Endothelial cell of umbilical vein (primary cell): ENCODE results near the gene PLCG2. TPM values are rescaled to one million over a fixed set of nuclear protein-coding genes. Genes with fewer than 3 reads are reported as not detected.

ENCODE experiments used
- BruUV-seq: library from RNA; stranded (reverse); fragments of 400-500 nt; replicated peaks from 2 replicates; lab custom pipeline; 2021; lab: Mats Ljungman, UMichigan
- CTCF ChIA-PET: fragments of 300-600, 350-600 bp; sonication (Branson Sonifier 250); formaldehyde crosslinking; loops from one replicate; lab custom pipeline; 2021; ENCODE audit warnings: antibody characterized with exemption, inconsistent platforms; lab: Charles Lee
- POLR2A ChIA-PET: fragments of 300-600, 350-600 bp; sonication (Branson Sonifier 250); formaldehyde crosslinking; loops from one replicate; lab custom pipeline; 2021; ENCODE audit warnings: antibody characterized with exemption, inconsistent platforms; lab: Charles Lee
- DNase-seq: peaks from one replicate; pipeline ENCODE4 v3.0.0-alpha.2; 2011; ENCODE audit warnings: low read depth, low spot score
- FAIRE-seq: peaks from 2 replicates; lab custom pipeline; 2011; peaks lifted over from hg19 to GRCh38; lab: Jason Lieb, UNC
- H2AFZ ChIP-seq: 2 replicates; pipeline ENCODE4 v1.6.0; 2012; ENCODE audit warnings: low read depth, low read length, control low read depth, inconsistent platforms
- H3K27ac ChIP-seq: 2 replicates; pipeline ENCODE4 v1.5.1; 2011; ENCODE audit warnings: low read depth, mild to moderate bottlenecking, control low read depth, low read length, moderate library complexity; ENCODE audit not compliant: insufficient read depth
- H3K27me3 ChIP-seq, 2 experiments: 2 replicates each; pipeline versions ENCODE4 v1.6.0 to v1.6.1; 2011; ENCODE audit warnings: low read length in 2 of 2, mixed read lengths in 1 of 2; ENCODE audit not compliant: control insufficient read depth in 2 of 2, insufficient read depth in 2 of 2
- H3K36me3 ChIP-seq, 2 experiments: 2 replicates in 1 of 2; 3 replicates in 1 of 2; pipeline ENCODE4 v1.5.1; 2011; ENCODE audit warnings: low read length in 2 of 2, mild to moderate bottlenecking in 1 of 2, moderate library complexity in 1 of 2; ENCODE audit not compliant: control insufficient read depth in 2 of 2, insufficient read depth in 2 of 2; ENCODE audit errors: extremely low read depth in 1 of 2
- H3K4me1 ChIP-seq: 3 replicates; pipeline ENCODE4 v1.5.1; 2011; ENCODE audit warnings: mild to moderate bottlenecking, low read length; ENCODE audit not compliant: control insufficient read depth, insufficient read depth; ENCODE audit errors: extremely low read depth
- H3K4me2 ChIP-seq: 2 replicates; pipeline ENCODE4 v1.6.1; 2011; ENCODE audit warnings: low read length, control low read depth, mixed read lengths; ENCODE audit not compliant: insufficient read depth
- H3K4me3 ChIP-seq, 3 experiments: fragments of 200-600 bp in 1 of 3; sonication (generic), shearing (Covaris generic) in 1 of 3; replicated peaks in 1 of 3; 2 replicates each; pipeline ENCODE4 v1.5.1; 2011 to 2016; ENCODE audit warnings: control low read depth in 3 of 3, low read length in 3 of 3, mild to moderate bottlenecking in 2 of 3, inconsistent platforms in 1 of 3, low read depth in 1 of 3, moderate library complexity in 1 of 3; ENCODE audit not compliant: insufficient read depth in 1 of 3
- H3K79me2 ChIP-seq: 2 replicates; pipeline ENCODE4 v1.6.0; 2012; ENCODE audit warnings: low read length, inconsistent platforms; ENCODE audit not compliant: control insufficient read depth, insufficient read depth
- H3K9ac ChIP-seq: replicated peaks from 2 replicates; pipeline ENCODE3; 2011; ENCODE audit warnings: low read length, control low read depth; ENCODE audit not compliant: insufficient read depth; ENCODE audit errors: extremely low read depth
- H3K9me1 ChIP-seq: replicated peaks from 3 replicates; pipeline ENCODE4 v1.6.0; 2011; ENCODE audit warnings: mild to moderate bottlenecking, low read length; ENCODE audit not compliant: control insufficient read depth, insufficient read depth; ENCODE audit errors: extremely low read depth
- H3K9me3 ChIP-seq: replicated peaks from 2 replicates; pipeline ENCODE4 v1.5.1; 2012; ENCODE audit warnings: low read length, inconsistent platforms; ENCODE audit not compliant: control insufficient read depth, insufficient read depth
- H4K20me1 ChIP-seq: replicated peaks from 2 replicates; pipeline ENCODE3; 2011; ENCODE audit warnings: mild to moderate bottlenecking, low read length; ENCODE audit not compliant: control insufficient read depth, insufficient read depth; ENCODE audit errors: extremely low read depth
- EZH2 ChIP-seq: IDR thresholded peaks from 2 replicates; pipeline ENCODE4 v1.6.1; 2012; ENCODE audit warnings: borderline replicate concordance, low read depth, mild to moderate bottlenecking, moderate library complexity, low read length, inconsistent platforms; ENCODE audit not compliant: severe bottlenecking
- FOS ChIP-seq: IDR thresholded peaks from 2 replicates; pipeline ENCODE4 v1.6.1; 2011; ENCODE audit warnings: mild to moderate bottlenecking, low read length, moderate library complexity, borderline replicate concordance; ENCODE audit not compliant: insufficient read depth
- GATA2 ChIP-seq: IDR thresholded peaks from 2 replicates; pipeline ENCODE4 v1.7.0; 2011; ENCODE audit warnings: low read depth, mild to moderate bottlenecking, moderate library complexity, mixed read lengths, low read length; ENCODE audit not compliant: insufficient read length, insufficient read depth
- JUN ChIP-seq: IDR thresholded peaks from 2 replicates; pipeline ENCODE4 v1.6.1; 2011; ENCODE audit warnings: borderline replicate concordance, low read depth; ENCODE audit not compliant: insufficient read length, insufficient read depth
- MYC ChIP-seq: IDR thresholded peaks from one replicate; pipeline ENCODE4 v1.6.1; 2011; ENCODE audit warnings: mild to moderate bottlenecking, low read depth, low read length
- POLR2A ChIP-seq: IDR thresholded peaks from 2 replicates; pipeline ENCODE4 v1.6.1; 2012; ENCODE audit warnings: low read depth, mild to moderate bottlenecking, control low read depth, low read length
- POLR2AphosphoS5 ChIP-seq: IDR thresholded peaks from 2 replicates; pipeline ENCODE4 v1.6.1; 2012; ENCODE audit warnings: low read depth, mild to moderate bottlenecking, control low read depth, low read length, moderate library complexity; ENCODE audit not compliant: insufficient read depth
- dilution Hi-C: fragments of 300-500 bp; cut with MboI; formaldehyde crosslinking; loops from one replicate; pipeline ENCODE4 v1.15.0; 2019; ENCODE audit warnings: low sequenced_read_pairs; ENCODE audit not compliant: extremely low pct_ligation_motif_present
- intact Hi-C: fragments of 100-400 bp; cut with micrococcal nuclease; formaldehyde crosslinking; loops from one replicate; pipeline ENCODE4 v1.10.0; 2022
- polyA plus RNA-seq, 4 experiments: library from polyadenylated mRNA; depleted of rRNA in 3 of 4; stranded (reverse) in 3 of 4; unstranded in 1 of 4; fragments of >200 nt; gene quantifications; 2 replicates each; pipeline versions ENCODE4 v1.2.1 to v1.2.3, GENCODE V29; 2011 to 2012; ENCODE audit warnings: missing spikeins in 1 of 4
- total RNA-seq: library from RNA; stranded (reverse); gene quantifications from 2 replicates; pipeline ENCODE4 v1.2.3, GENCODE V29; 2021
- TF ChIP-seq, protein P1 (sequence below): IDR thresholded peaks from 2 replicates; pipeline ENCODE4 v1.6.1; 2011; ENCODE audit not compliant: insufficient read depth, insufficient read length
- TF ChIP-seq, protein P2 (sequence below), 2 donors: IDR thresholded peaks; 1 replicate in 1 of 2; 2 replicates in 1 of 2; pipeline ENCODE4 v1.5.1; 2011; ENCODE audit warnings: low read length in 2 of 2, mild to moderate bottlenecking in 2 of 2, moderate library complexity in 2 of 2, control low read depth in 1 of 2, inconsistent platforms in 1 of 2, low read depth in 1 of 2; ENCODE audit not compliant: insufficient read depth in 1 of 2; ENCODE audit errors: extremely low read depth in 1 of 2

The PLCG2 gene
- total and polyA plus RNA-seq, 2 donors (not counting 3 experiments of a cell fraction or from before 2014, with no cell fraction given): 10.8 to 13.6 TPM

DNA sequence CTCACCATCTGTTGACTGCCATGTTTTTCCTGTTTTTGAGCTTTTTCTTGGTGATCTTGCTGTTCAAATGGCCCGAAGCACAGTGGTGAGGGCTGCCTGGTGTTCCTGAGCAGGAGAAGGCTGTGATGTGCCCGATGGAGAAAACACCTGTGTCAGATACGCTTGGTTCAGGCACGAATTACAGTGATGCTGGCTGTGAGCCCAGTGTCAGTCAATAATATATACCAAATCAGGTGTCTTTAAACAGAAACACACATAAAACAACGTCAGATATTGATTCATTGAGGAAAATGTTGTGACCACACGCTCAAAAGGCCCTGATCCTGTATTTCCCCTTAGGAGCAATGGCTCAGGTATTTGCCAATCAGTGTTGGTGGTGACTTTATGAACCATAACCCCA lies 120.5 kb downstream of the PLCG2 start:
- Histone ChIP-seq H3K36me3 (no peaks in the 10 kb centered on the region), H3K27me3 (no peaks in the 10 kb centered on the region), H2AFZ (no peak overlapping the region), H3K4me1 (peaks cover 31% of the 10 kb centered on the region), H3K79me2 (no peaks in the 10 kb centered on the region), H3K9me1 (no peaks in the 10 kb centered on the region), H3K27ac (no peak overlapping the region), H3K4me3 (no peak overlapping the region), H3K9ac (no peak overlapping the region), H3K4me2 (no peak overlapping the region), H4K20me1 (no peaks in the 10 kb centered on the region), H3K9me3 (peaks cover 6% of the 10 kb centered on the region)
- ChIA-PET CTCF (interaction anchor here (1.0 kb wide), 1 partner anchor 331 kb away, joined by 3 read pairs; no protein-coding TSS in a partner anchor), POLR2A (no interaction called here)
- DNase-seq (no peak), FAIRE-seq (no peak)
- dilution Hi-C loops: no loop called here
- BruUV-seq: no TSS peak
- TF ChIP-seq, protein P1, sequence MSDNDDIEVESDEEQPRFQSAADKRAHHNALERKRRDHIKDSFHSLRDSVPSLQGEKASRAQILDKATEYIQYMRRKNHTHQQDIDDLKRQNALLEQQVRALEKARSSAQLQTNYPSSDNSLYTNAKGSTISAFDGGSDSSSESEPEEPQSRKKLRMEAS: no peak
- TF ChIP-seq POLR2A: no peak
- no peak for TF ChIP-seq JUN
- no peak for TF ChIP-seq MYC
- no peak for TF ChIP-seq EZH2
- TF ChIP-seq, protein P2, sequence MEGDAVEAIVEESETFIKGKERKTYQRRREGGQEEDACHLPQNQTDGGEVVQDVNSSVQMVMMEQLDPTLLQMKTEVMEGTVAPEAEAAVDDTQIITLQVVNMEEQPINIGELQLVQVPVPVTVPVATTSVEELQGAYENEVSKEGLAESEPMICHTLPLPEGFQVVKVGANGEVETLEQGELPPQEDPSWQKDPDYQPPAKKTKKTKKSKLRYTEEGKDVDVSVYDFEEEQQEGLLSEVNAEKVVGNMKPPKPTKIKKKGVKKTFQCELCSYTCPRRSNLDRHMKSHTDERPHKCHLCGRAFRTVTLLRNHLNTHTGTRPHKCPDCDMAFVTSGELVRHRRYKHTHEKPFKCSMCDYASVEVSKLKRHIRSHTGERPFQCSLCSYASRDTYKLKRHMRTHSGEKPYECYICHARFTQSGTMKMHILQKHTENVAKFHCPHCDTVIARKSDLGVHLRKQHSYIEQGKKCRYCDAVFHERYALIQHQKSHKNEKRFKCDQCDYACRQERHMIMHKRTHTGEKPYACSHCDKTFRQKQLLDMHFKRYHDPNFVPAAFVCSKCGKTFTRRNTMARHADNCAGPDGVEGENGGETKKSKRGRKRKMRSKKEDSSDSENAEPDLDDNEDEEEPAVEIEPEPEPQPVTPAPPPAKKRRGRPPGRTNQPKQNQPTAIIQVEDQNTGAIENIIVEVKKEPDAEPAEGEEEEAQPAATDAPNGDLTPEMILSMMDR (IDR thresholded peaks at IDR 0.05; ENCODE audit: extremely low read depth in 1 of 2, insufficient read depth in 1 of 2, low read depth in 1 of 2, low read length in 2 of 2): no peak
- TF ChIP-seq POLR2AphosphoS5: no peak
- no peak for TF ChIP-seq GATA2
- TF ChIP-seq FOS: no peak
- intact Hi-C loops: no loop called here
